Stimulated activated CD4-positive, alpha-beta T cell treated with anti-CD3 and anti-CD28 coated beads, Interleukin-2, amount 100 ng/mL, for 24 hours (primary cell): ENCODE measurements around the gene SNRPA1.

ENCODE experiments used
- DNase-seq, 2 donors: peaks; one replicate each; pipeline ENCODE4 v3.0.0-alpha.2; 2020

SNRPA1 gene

GRCh38 chr15:101255615-101256241 is 39.3 kb downstream of the SNRPA1 start:
- DNase-seq: no peak

GRCh38 chr15:101255051-101255395 is 40.0 kb downstream of the SNRPA1 start:
- DNase-seq: no peak

- no peak for DNase-seq
Measured at GRCh38 chr15:101254157-101255050, 40.6 kb downstream of the SNRPA1 start.

- DNase-seq: no peak
Measured at GRCh38 chr15:101252836-101253235, 42.2 kb downstream of the SNRPA1 start.

- peak; percentile 84 to 89 for DNase-seq
Measured at GRCh38 chr15:101251830-101252820, 42.9 kb downstream of the SNRPA1 start, which contains the start of gene CHSY1. Gene CHSY1, minus strand, starts transcription at chr15:101252048. Its CDS starts 592 bp downstream, at chr15:101251456.

GRCh38 chr15:101250873-101251829 is 43.9 kb downstream of the SNRPA1 start:
- peak; percentile 33 to 43 for DNase-seq

GRCh38 chr15:101250341-101250831 is 44.7 kb downstream of the SNRPA1 start:
- DNase-seq: no peak

GRCh38 chr15:101248274-101248673 is 46.8 kb downstream of the SNRPA1 start:
- DNase-seq: no peak

GRCh38 chr15:101246824-101247745 is 48.0 kb downstream of the SNRPA1 start:
- DNase-seq: no peak

GRCh38 chr15:101246391-101246790 is 48.7 kb downstream of the SNRPA1 start:
- no peak for DNase-seq

- no peak for DNase-seq
Measured at GRCh38 chr15:101244889-101245668, 50.0 kb downstream of the SNRPA1 start.

GRCh38 chr15:101244036-101244781 is 50.8 kb downstream of the SNRPA1 start:
- DNase-seq: no peak

GRCh38 chr15:101243420-101243819 is 51.6 kb downstream of the SNRPA1 start:
- no peak for DNase-seq

GRCh38 chr15:101242999-101243336 is 52.1 kb downstream of the SNRPA1 start:
- DNase-seq: no peak

- peak; percentile 31 to 48 for DNase-seq
Measured at GRCh38 chr15:101242160-101242998, 52.7 kb downstream of the SNRPA1 start.

GRCh38 chr15:101240358-101240757 is 54.7 kb downstream of the SNRPA1 start:
- DNase-seq: no peak

- DNase-seq: no peak
Measured at GRCh38 chr15:101239724-101240136, 55.3 kb downstream of the SNRPA1 start.

GRCh38 chr15:101237251-101237650 is 57.8 kb downstream of the SNRPA1 start:
- DNase-seq: no peak
